ENCODE measurements around the gene NFE2L3.
"Not testable (repeated sequence)": the region's sequence is repeated elsewhere in the genome, so short reads cannot be mapped to it uniquely, and the experiment has no call there.

The NFE2L3 gene

GRCh38 chr7:26169271-26169670, 17.3 kb downstream of the NFE2L3 start:
- DNase-seq (ENCODE audit: low read depth), result no peak
- no peak for TF ChIP-seq CTCF (conservative IDR thresholded peaks at IDR 0.05; ENCODE audit: low read depth, low read length)
- H3K4me3 ChIP-seq (ENCODE audit: low read depth, low read length), result no peak overlapping the region

- no peak overlapping the region for H3K4me3 ChIP-seq (ENCODE audit: low read depth, low read length)
- TF ChIP-seq CTCF (conservative IDR thresholded peaks at IDR 0.05; ENCODE audit: low read depth, low read length), result no peak
- DNase-seq (ENCODE audit: low read depth), result no peak
Measured at GRCh38 chr7:26170663-26171062, 18.7 kb downstream of the NFE2L3 start.

- H3K4me3 ChIP-seq (ENCODE audit: low read depth, low read length), result no peak overlapping the region
- DNase-seq (ENCODE audit: low read depth), result no peak
- no peak for TF ChIP-seq CTCF (conservative IDR thresholded peaks at IDR 0.05; ENCODE audit: low read depth, low read length)
Measured at GRCh38 chr7:26171601-26172000, 19.6 kb downstream of the NFE2L3 start.

- H3K4me3 ChIP-seq (ENCODE audit: low read depth, low read length), result no peak overlapping the region
- no peak for TF ChIP-seq CTCF (conservative IDR thresholded peaks at IDR 0.05; ENCODE audit: low read depth, low read length)
- no peak for DNase-seq (ENCODE audit: low read depth)
Measured at GRCh38 chr7:26172048-26172447, 20.1 kb downstream of the NFE2L3 start.

DNA sequence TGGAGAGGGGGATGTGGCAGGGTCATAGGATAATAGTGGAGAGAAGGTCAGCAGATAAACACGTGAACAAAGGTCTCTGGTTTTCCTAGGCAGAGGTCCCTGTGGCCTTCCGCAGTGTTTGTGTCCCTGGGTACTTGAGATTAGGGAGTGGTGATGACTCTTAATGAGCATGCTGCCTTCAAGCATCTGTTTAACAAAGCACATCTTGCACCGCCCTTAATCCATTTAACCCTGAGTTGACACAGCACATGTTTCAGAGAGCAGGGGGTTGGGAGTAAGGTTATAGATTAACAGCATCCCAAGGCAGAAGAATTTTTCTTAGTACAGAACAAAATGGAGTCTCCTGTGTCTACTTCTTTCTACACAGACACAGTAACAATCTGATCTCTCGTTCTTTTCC, 23.9 kb downstream of the NFE2L3 start:
- DNase-seq (ENCODE audit: low read depth); H3K4me3 ChIP-seq (ENCODE audit: low read depth, low read length): not testable (repeated sequence)

DNA sequence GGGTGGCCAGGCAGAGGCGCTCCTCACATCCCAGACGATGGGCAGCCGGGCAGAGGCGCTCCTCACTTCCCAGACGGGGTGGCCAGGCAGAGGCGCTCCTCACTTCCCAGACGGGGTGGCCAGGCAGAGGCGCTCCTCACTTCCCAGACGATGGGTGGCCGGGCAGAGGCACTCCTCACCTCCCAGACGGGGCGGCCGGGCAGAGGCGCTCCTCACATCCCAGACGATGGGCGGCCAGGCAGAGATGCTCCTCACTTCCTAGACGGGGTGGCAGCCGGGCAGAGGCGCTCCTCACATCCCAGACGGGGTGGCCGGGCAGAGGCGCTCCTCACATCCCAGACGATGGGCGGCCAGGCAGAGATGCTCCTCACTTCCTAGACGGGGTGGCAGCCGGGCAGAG, 24.7 kb downstream of the NFE2L3 start:
- DNase-seq (ENCODE audit: low read depth); H3K4me3 ChIP-seq (ENCODE audit: low read depth, low read length): not testable (repeated sequence)

DNA sequence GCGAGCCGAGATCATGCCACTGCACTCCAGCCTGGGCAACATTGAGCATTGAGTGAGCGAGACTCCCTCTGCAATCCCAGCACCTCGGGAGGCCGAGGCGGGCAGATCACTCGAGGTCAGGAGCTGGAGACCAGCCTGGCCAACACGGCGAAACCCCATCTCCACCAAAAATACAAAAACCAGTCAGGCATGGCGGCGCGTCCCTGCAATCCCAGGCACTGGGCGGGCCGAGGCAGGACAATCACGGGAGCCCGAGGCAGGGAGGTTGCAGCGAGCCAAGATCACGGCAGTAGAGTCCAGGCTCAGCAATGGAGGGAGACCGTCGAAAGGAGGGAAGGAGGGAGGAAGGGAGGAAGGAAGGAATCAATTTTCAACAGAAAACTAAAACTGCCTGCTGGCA, 25.3 kb downstream of the NFE2L3 start:
- not testable (repeated sequence) for DNase-seq (ENCODE audit: low read depth); H3K4me3 ChIP-seq (ENCODE audit: low read depth, low read length)

GRCh38 chr7:26178272-26178960, 26.4 kb downstream of the NFE2L3 start:
- no peak overlapping the region for H3K4me3 ChIP-seq (ENCODE audit: low read depth, low read length)
- no peak for DNase-seq (ENCODE audit: low read depth)
- TF ChIP-seq CTCF (conservative IDR thresholded peaks at IDR 0.05; ENCODE audit: low read depth, low read length), result no peak

DNA sequence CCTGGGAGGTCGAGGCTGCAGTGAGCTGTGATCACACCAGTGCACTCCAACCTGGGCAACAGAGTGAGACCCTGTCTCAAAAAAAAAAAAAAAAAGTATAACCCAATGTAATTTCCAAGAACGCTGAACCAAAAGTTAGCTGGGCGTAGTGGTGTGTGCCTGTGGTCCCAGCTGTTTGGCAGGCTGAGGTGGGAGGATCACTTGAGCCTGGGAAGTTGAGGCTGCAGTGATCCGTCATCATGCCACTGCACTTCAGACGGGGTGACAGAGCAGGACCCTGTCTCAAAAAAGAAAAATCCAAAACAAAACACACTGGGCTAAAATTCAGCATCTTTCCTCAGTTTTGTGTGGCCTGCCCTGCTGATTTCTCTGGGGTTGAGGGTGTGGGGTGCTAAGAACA, 27.4 kb downstream of the NFE2L3 start:
- TF ChIP-seq CTCF (conservative IDR thresholded peaks at IDR 0.05; ENCODE audit: low read depth, low read length), result no peak
- no peak for DNase-seq (ENCODE audit: low read depth)

More for the DNA sequence above, 27.4 kb downstream of the NFE2L3 start:
- no peak overlapping the region for H3K4me3 ChIP-seq (ENCODE audit: low read depth, low read length)

Data from choroid plexus epithelial cell (primary cell).